Brain microvascular endothelial cell (primary cell): Measurements from ENCODE around the gene SAMD3.

Experiments
- DNase-seq: peaks from one replicate; pipeline ENCODE4 v3.0.0-alpha.2; 2020
- H3K27ac ChIP-seq: fragments of 250-450 bp; sonication (Bioruptor Pico); 2 replicates; pipeline ENCODE4 v1.5.1; 2020; ENCODE audit warnings: mild to moderate bottlenecking, moderate library complexity
- H3K27me3 ChIP-seq: fragments of 250-450 bp; sonication (Bioruptor Pico); replicated peaks from 2 replicates; pipeline ENCODE4 v1.5.1; 2020; ENCODE audit warnings: mild to moderate bottlenecking
- H3K36me3 ChIP-seq: fragments of 250-450 bp; sonication (Bioruptor Pico); replicated peaks from 2 replicates; pipeline ENCODE4 v1.5.1; 2020; ENCODE audit warnings: mild to moderate bottlenecking
- H3K4me3 ChIP-seq: 2 replicates; pipeline ENCODE4 v1.5.1; 2011; ENCODE audit warnings: low read depth, mild to moderate bottlenecking, control low read depth, low read length, moderate library complexity
- CTCF ChIP-seq: IDR thresholded peaks from 2 replicates; pipeline ENCODE4 v1.5.1; 2011; ENCODE audit warnings: low read depth, mild to moderate bottlenecking, moderate library complexity, low read length, control low read depth, inconsistent platforms; ENCODE audit errors: missing control alignments
- in situ Hi-C: cut with HindIII; loops from 2 replicates; pipeline ENCODE4 v1.10.0; 2017; ENCODE audit warnings: low sequenced_read_pairs, low pct_ligation_motif_present

Gene SAMD3

GRCh38 chr6:130215526-130215925 is 7.2 kb downstream of the SAMD3 start:
- TF ChIP-seq CTCF: no peak
- Histone ChIP-seq H3K27me3 (no peaks in the 10 kb centered on the region), H3K36me3 (no peaks in the 10 kb centered on the region), H3K4me3 (no peak overlapping the region), H3K27ac (no peak overlapping the region)
- in situ Hi-C loops: no loop called here
- DNase-seq: no peak

GRCh38 chr6:130212215-130212874 is 10.4 kb downstream of the SAMD3 start:
- H3K36me3 ChIP-seq: no peaks in the 10 kb centered on the region
- no peak overlapping the region for H3K4me3 ChIP-seq
- no peaks in the 10 kb centered on the region for H3K27me3 ChIP-seq
- DNase-seq: no peak
- no peak for TF ChIP-seq CTCF
- no peak overlapping the region for H3K27ac ChIP-seq
- in situ Hi-C loops: no loop called here

- DNase-seq: no peak
- H3K27me3 ChIP-seq: no peaks in the 10 kb centered on the region
- no peaks in the 10 kb centered on the region for H3K36me3 ChIP-seq
- no peak overlapping the region for H3K27ac ChIP-seq
- H3K4me3 ChIP-seq: no peak overlapping the region
- no peak for TF ChIP-seq CTCF
- in situ Hi-C loops: no loop called here
Measured at GRCh38 chr6:130211691-130212090, 11.1 kb downstream of the SAMD3 start.

GRCh38 chr6:130207979-130208649 is 14.6 kb downstream of the SAMD3 start:
- Histone ChIP-seq H3K27me3 (no peaks in the 10 kb centered on the region), H3K36me3 (no peaks in the 10 kb centered on the region), H3K27ac (no peak overlapping the region), H3K4me3 (no peak overlapping the region)
- no peak for TF ChIP-seq CTCF
- no peak for DNase-seq
- in situ Hi-C loops: no loop called here

GRCh38 chr6:130206479-130206878 is 16.3 kb downstream of the SAMD3 start:
- in situ Hi-C loops: no loop called here
- TF ChIP-seq CTCF: no peak
- no peak for DNase-seq
- Histone ChIP-seq H3K4me3 (no peak overlapping the region), H3K27me3 (no peaks in the 10 kb centered on the region), H3K36me3 (no peaks in the 10 kb centered on the region), H3K27ac (no peak overlapping the region)
